Type B pancreatic cell (in vitro differentiated cells): ENCODE results near the gene PRUNE1. TPM values are rescaled to one million over a fixed set of nuclear protein-coding genes. Genes with fewer than 3 reads are reported as not detected.

Experiments used
- DNase-seq: peaks from one replicate; pipeline ENCODE4 v3.0.0; 2021; ENCODE audit warnings: mixed read lengths; ENCODE audit not compliant: unreplicated experiment; ENCODE audit errors: extremely low spot score
- H3K27ac Mint-ChIP-seq: 2 replicates; pipeline ENCODE4 v1.8.0; 2021; ENCODE audit warnings: mild to moderate bottlenecking, mixed read lengths
- H3K27me3 Mint-ChIP-seq: 2 replicates; pipeline ENCODE4 v1.8.0; 2021; ENCODE audit warnings: mixed read lengths
- H3K36me3 Mint-ChIP-seq: 2 replicates; pipeline ENCODE4 v1.8.0; 2021; ENCODE audit warnings: mixed read lengths
- H3K4me1 Mint-ChIP-seq: one replicate; pipeline ENCODE4 v1.8.0; 2021; ENCODE audit warnings: mixed read lengths; ENCODE audit not compliant: unreplicated experiment
- H3K4me3 Mint-ChIP-seq: 2 replicates; pipeline ENCODE4 v1.8.0; 2021; ENCODE audit warnings: mild to moderate bottlenecking, mixed read lengths
- H3K9me3 Mint-ChIP-seq: 2 replicates; pipeline ENCODE4 v1.8.0; 2021; ENCODE audit warnings: mixed read lengths
- CTCF ChIP-seq: fragments of 200-600 bp; sonication (generic); conservative IDR thresholded peaks from 2 replicates; pipeline ENCODE4 v1.5.0; 2021; ENCODE audit warnings: antibody characterized with exemption, mild to moderate bottlenecking
- total RNA-seq: library from RNA; stranded (reverse); gene quantifications from 2 replicates; pipeline ENCODE4 v1.2.1, GENCODE V29; 2021; ENCODE audit warnings: low replicate concordance

Gene PRUNE1
- total RNA-seq, 1 donor from 2014 or later = 20.4 TPM

GRCh38 chr1:150965605-150966004 lies 42.6 kb upstream of the PRUNE1 start:
- H3K27me3 Mint-ChIP-seq = no peaks in the 10 kb centered on the region
- no peak overlapping the region for H3K4me3 Mint-ChIP-seq
- H3K27ac Mint-ChIP-seq = no peak overlapping the region
- DNase-seq = no peak
- no peaks in the 10 kb centered on the region for H3K9me3 Mint-ChIP-seq
- no peak for TF ChIP-seq CTCF
- H3K36me3 Mint-ChIP-seq = peaks cover 64% of the 10 kb centered on the region
- peaks cover 9% of the 10 kb centered on the region for H3K4me1 Mint-ChIP-seq

GRCh38 chr1:150966011-150966410 lies 42.2 kb upstream of the PRUNE1 start:
- no peak for DNase-seq
- Mint-ChIP-seq H3K9me3 (no peaks in the 10 kb centered on the region), H3K36me3 (peaks cover 64% of the 10 kb centered on the region), H3K4me1 (peaks cover 13% of the 10 kb centered on the region), H3K4me3 (no peak overlapping the region), H3K27me3 (no peaks in the 10 kb centered on the region), H3K27ac (no peak overlapping the region)
- TF ChIP-seq CTCF = no peak

GRCh38 chr1:150967936-150968335 lies 40.3 kb upstream of the PRUNE1 start:
- no peaks in the 10 kb centered on the region for H3K9me3 Mint-ChIP-seq
- no peak overlapping the region for H3K4me3 Mint-ChIP-seq
- no peaks in the 10 kb centered on the region for H3K27me3 Mint-ChIP-seq
- peaks cover 50% of the 10 kb centered on the region for H3K36me3 Mint-ChIP-seq
- H3K27ac Mint-ChIP-seq = no peak overlapping the region
- no peak for TF ChIP-seq CTCF
- no peak for DNase-seq
- H3K4me1 Mint-ChIP-seq = peaks cover 32% of the 10 kb centered on the region

GRCh38 chr1:150968491-150968890 lies 39.8 kb upstream of the PRUNE1 start:
- peaks cover 45% of the 10 kb centered on the region for H3K36me3 Mint-ChIP-seq
- H3K4me1 Mint-ChIP-seq = peaks cover 36% of the 10 kb centered on the region
- TF ChIP-seq CTCF = no peak
- no peak overlapping the region for H3K4me3 Mint-ChIP-seq
- no peak for DNase-seq
- peak overlapping the region; percentile 48 for H3K27ac Mint-ChIP-seq
- no peaks in the 10 kb centered on the region for H3K9me3 Mint-ChIP-seq
- no peaks in the 10 kb centered on the region for H3K27me3 Mint-ChIP-seq

GRCh38 chr1:150969626-150970025 lies 38.6 kb upstream of the PRUNE1 start:
- no peak for TF ChIP-seq CTCF
- no peaks in the 10 kb centered on the region for H3K27me3 Mint-ChIP-seq
- peaks cover 36% of the 10 kb centered on the region for H3K4me1 Mint-ChIP-seq
- H3K4me3 Mint-ChIP-seq = no peak overlapping the region
- DNase-seq = no peak
- peaks cover 33% of the 10 kb centered on the region for H3K36me3 Mint-ChIP-seq
- H3K9me3 Mint-ChIP-seq = no peaks in the 10 kb centered on the region
- no peak overlapping the region for H3K27ac Mint-ChIP-seq
